GM19193 (cell line): Measurements from ENCODE around the gene HOXB5.

Experiments used
- POLR2A ChIP-seq: IDR thresholded peaks from 4 replicates; pipeline ENCODE4 v1.6.1; 2011; ENCODE audit not compliant: insufficient read depth, insufficient read length; ENCODE audit errors: extremely low read depth

The HOXB5 gene

DNA sequence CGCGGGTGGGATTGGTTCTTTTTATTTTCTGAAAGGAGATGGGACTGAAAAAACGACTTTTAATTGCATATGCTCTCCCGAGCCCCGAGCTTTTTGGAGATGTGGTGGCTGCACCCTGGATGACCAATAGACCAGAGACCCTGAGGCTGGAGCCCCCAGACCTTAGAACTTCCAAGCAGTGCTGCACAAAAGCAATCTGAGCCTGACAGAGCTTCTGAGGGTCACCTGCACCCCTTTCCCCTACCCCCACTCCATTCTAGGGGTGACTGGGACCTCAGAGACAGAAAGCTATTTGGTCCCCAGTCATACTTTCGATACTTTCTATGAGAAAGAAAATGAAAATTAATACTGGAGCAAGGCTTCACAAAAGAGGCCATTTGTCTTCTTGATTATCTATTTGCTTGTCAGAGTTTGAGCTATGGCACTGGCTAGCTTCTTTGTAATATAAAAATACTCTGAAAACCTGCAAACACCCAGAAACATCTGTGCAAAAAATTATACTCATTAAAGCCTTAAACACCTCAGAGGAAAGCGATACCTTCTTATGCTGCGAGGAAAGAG, 19.0 kb downstream of the HOXB5 start:
- no peak for TF ChIP-seq POLR2A

DNA sequence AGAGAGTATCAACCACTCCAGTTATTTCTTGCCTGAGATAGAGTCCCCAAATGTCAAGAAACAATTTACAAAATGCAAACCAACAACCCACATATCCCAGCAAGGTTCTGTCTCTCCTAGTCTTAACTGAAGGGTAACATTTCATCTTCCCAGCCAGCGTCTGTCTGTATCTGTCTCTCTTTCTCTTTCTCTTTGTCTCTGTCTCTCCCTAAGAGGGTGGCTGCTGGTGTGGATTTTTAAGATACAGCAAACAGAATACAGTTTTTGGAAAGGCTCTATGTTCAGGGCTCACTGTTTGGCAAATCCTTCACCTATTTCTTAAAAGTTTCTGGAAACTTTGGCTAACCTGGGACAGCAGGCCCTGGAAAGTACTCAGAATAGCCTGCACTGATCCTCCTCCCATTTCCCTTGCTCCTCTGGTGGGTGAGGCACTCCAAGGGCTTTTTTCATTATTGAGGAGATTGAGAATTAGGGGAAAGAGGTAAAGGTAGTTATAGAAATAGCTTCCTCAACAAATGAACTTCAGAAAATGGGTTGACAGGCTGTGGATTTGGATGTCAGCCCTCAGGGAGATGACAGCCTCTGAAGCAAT, 21.7 kb downstream of the HOXB5 start:
- TF ChIP-seq POLR2A: no peak

DNA sequence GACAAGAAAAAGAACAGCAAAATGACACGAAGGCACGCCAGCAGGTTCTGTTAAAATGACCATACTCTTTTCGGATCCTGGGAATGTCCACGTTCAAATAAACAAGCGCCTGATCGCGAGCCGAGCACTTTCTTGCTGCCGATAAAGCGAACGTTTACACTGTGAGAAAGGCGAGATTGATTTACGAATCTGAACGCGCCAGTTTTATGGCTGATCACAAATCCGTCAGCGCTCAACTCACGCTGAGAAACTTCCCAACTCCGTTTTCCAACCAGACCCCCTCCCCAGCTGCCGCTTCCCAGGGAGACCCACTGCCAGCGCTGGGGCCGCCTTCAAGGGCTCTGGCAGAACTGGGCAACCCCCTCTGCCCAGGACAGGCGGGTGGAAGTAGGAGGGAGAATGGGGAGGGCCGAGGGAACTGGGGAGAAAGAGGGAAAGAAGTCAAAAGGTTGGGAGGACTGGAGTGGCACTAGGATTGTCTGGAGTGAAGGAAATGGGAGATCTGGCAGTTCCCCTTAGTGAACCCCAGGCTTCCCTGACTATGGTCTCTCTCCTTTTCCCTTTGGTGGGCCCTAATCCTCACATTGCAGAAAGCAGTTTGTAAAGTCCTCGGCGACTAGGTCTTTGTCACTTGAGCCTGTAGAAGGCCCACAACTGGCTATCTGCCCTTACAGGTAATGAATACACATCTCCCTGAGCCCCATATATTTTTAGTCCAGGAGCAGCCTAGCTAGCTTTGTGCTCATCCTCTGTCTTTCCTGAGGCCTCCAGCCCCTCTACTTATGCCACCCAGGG, 22.4 kb downstream of the HOXB5 start:
- no peak for TF ChIP-seq POLR2A

DNA sequence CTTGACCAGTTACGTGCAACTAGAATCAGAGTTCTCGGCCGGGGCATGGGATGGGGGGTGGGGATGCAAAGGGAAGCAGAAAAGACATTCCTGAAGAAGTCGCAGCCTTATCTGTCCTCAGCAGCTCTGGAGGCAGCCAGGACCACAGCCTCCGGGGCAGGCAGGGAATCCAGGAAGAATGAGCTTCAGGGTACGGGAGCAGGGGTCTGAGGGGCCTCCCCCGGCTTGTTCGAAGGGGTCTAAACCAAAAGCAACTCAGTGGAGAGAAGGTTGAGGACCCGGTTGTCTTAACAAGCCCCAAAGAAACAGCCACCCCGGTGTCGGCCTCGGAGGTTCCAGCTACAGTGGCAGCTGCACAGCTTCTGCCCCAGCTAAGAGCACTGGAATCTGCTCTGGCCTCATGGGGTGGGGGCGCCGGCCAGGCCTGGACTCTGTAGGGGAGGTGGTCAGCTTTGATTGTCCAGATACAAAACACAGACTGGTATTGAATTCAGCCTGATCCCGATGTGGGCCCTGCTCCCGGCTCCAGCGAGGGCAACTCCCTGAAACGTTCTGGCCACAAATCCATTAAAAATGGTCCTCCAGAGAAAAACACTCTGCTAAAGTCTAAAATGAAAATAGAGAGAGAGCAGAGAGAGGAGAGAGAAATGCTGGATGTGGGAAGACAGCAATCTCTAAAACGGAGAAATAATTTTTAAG, 23.1 kb downstream of the HOXB5 start:
- no peak for TF ChIP-seq POLR2A

DNA sequence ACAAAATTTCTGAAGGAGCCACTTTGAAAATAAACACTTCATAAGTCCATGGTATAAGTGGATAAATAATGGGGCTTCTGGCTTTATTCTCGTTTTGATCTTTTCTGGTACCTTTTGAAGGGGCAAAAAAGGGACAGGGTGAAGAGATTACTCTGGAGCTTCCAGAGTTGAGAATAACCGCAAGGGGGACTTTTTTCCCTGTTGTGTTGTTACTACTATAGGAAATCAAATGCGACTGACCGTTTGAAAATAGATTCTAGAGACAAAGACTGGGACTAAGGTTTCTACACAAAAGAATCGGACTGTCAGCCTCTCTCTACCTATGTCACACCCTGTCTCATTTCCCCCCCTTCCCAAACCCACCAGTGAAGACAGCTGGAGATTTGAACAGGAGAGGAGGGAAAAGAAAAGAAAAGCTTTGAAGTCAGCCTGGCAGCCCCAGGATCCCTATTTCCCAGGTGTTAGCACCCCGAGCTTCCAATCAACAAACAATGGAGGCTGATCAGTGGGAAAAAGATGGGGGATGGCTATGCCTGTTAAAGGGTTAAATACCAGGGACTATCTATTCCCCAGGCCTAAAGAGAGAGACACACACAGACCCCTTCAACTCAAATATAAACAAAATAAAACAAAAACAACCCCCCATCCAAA, 23.8 kb downstream of the HOXB5 start:
- no peak for TF ChIP-seq POLR2A

DNA sequence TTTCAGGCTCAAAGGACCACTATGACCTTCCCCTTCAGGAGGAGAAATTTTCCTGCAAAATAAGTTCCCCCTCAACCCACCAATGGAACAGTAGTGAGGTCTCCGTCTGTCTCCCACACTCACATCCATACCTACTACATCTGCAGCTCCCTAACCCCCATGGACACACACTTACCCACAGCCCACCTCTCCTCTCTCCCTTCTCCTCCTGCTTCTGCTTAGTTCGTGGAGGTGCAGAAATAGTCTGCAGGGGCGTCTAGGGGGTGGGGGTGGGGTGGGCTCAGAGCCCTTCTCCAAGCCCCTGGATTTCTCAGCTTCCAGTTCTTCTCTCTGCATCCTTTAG, 24.4 kb downstream of the HOXB5 start:
- no peak for TF ChIP-seq POLR2A

DNA sequence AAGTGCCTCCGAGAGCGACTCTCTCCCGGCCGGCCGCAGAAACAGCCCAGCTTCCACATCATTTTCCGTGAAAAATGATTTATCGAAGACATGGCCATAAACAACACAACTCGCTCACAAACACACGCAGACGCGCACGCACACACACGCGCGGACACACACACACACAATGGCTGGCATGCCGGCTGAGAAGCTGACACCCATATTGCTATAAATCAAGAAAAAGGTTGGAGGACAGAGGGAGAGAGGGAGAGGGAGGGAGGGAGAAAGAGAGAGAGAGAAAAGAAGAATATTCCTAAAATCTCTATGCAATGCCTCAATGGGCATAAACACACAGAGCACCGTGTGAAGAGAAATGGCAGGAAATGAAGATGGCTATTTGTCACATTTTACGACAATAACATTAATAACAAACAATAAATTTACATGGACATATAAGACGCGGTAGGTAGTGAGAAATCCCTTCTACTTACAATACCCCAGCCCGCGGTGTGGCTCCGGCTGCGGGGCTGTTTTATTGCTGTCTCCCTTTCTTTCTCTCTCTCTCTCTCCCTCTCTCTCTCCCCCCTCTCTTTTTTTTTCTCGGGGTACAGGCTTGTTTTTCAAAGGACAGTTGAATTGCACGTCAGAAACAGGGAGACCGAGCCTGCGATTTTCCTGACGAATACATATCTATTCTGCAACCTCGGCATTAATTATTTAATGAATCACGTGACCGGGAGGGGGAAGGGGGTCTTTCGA, 24.9 kb downstream of the HOXB5 start:
- TF ChIP-seq POLR2A: no peak

DNA sequence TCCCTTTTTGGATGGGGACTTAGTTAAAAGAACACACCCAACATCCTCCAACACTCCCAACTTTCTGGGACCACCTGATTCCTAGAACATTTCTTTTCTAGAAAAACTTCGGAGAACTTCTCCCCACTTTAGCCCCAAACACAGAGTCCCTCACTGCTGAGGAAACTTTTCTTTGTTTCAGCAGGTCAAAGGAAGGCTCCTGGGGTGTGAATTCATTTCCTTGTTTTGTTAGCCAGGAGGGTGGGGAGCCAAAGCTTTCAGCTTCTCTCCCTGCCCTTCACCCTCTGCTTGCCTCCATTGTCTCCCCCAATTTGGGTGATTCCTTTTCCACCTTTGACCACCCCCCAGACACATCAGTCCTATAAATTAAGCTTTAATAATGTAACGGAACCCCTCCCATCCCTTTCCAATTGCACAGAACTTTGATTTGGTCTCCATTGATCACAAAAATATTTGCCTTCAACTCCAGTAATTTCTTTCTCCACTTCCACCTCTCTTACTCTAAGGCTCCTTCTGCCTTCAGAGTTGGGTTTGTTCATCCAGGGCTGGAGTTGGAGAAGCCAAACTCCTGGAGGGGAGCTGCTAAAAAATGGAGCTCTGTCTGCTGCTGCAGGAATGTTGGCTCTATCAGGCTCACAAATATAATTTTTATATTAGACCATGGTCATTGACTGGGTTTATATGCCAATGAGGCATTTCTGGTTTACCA, 25.8 kb downstream of the HOXB5 start:
- TF ChIP-seq POLR2A: no peak

DNA sequence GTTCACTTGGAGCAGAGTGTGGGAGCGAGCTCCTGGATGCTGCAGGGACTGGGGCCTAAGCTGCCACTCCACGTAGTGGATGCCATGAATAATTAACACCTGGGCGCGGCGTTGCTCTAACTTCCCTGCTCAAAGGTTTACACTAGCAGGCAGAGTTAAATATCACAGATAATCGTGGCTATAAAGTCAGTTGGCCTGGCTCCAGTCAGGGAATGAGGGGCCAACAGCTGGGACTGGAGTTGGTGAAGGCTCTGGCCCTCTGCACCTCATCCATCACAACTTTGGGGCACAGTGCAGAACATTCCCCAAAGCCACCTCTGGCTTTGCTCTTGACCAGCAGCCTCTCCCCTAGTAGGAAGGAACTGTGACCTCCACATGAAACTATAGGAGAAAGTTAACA, 26.4 kb downstream of the HOXB5 start:
- TF ChIP-seq POLR2A: no peak

DNA sequence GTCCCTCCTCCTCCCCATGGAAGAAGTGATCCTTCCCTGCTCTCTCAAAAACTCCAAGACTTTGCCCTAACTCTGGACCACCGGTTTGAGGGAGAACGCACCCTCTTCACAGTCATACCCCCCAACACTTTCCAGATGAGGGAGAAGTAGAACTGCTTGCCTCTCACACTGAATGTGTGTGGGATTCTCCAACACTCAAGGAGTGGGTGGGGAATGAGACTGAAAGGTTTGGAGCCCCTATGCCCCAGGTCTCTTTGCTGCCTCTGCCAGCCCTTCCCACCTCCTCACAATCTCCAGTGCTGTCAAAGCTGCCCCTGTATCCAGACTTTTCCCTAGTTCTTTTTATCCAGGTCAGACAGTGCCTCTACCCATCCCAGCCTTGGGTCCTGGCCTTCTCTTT, 26.9 kb downstream of the HOXB5 start:
- TF ChIP-seq POLR2A: no peak

DNA sequence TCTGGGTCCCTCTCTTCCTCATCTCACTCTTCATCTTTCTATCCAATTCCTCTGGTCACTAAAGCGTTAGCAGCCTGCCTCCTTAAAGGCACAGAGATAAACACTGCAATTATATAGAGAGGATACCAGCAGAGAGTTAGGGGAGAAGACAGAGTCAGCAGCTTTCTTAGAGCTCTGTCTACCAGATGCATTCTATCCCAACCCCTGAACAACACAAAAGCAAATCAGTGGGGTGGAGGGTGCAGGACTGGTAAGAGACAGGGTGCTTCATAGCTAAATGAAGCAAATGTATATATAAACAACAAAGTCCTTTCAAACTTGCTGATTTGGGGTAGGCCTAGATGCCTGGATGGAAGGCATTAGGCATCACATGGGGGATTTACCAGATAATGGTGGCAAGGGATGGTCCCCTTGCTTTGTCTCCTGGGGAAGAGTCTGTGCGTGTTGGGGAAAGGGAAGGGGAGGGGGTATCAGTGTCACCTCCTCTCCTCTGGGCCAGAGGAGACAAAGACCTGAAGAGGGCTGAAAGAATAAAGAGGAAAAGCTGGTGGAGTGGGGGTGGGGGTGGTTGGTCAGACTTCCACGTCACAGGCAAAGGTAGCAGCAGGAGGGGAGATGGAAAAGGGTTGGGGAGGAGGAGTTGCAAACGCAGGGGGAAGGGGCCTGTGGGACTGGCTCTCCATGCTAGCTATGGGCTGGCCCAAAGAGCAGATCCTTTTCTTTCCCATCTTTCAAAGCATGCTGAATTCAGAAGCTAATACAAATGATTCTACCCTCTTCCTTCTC, 27.5 kb downstream of the HOXB5 start:
- TF ChIP-seq POLR2A: no peak

DNA sequence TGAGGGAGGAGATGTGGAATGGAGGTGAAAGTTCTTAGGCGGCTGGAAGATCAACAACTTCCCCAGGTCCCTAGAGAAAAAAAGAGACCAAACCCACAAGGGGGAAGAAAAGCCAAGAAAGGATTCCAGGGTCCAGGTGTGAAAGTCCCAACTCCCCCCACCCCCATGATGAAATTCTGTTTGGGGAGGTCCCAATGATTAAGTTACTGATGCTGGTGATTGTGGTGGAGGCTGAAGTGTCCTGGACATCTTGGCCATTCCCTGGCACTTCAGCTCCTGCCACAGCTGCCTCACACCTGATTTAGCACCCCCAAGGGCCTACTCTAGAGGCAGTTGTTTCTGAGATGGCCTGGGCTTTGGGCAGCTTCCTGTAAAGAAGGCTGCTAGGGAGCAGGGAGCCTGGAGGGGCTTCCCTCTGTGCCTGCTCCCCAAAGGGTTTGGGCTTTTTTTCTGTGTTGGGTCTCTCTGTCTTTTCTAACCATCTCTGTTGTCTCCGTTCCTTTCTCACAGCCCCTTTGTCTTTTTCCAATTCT, 28.5 kb downstream of the HOXB5 start:
- TF ChIP-seq POLR2A: no peak
